Progenitor cell of endocrine pancreas (in vitro differentiated cells): ENCODE data around the gene INKA2. TPM values are rescaled to one million over a fixed set of nuclear protein-coding genes. Genes with fewer than 3 reads are reported as not detected.
A peak's percentile ranks its signal among the peaks of the same experiment; 100 is the strongest.

Experiments used
- DNase-seq: peaks from one replicate; pipeline ENCODE4 v3.0.0; 2021; ENCODE audit warnings: low spot score; ENCODE audit not compliant: unreplicated experiment
- H3K27ac Mint-ChIP-seq: 2 replicates; pipeline ENCODE4 v1.8.0; 2021; ENCODE audit warnings: mild to moderate bottlenecking, moderate library complexity, mixed read lengths
- H3K27me3 Mint-ChIP-seq: 2 replicates; pipeline ENCODE4 v1.8.0; 2021; ENCODE audit warnings: mixed read lengths
- H3K36me3 Mint-ChIP-seq: 2 replicates; pipeline ENCODE4 v1.8.0; 2022; ENCODE audit warnings: mixed read lengths; ENCODE audit not compliant: insufficient read depth
- H3K4me1 Mint-ChIP-seq: 2 replicates; pipeline ENCODE4 v1.8.0; 2021; ENCODE audit warnings: low read depth, mixed read lengths
- H3K4me3 Mint-ChIP-seq: 2 replicates; pipeline ENCODE4 v1.8.0; 2021; ENCODE audit warnings: low read depth, mild to moderate bottlenecking, moderate library complexity, mixed read lengths
- H3K9me3 Mint-ChIP-seq: 2 replicates; pipeline ENCODE4 v1.8.0; 2021; ENCODE audit warnings: low read depth, mixed read lengths
- total RNA-seq: library from RNA; stranded (reverse); gene quantifications from 2 replicates; pipeline ENCODE4 v1.2.1, GENCODE V29; 2021
- TF ChIP-seq, protein P1 (sequence below): fragments of 200-600 bp; sonication (generic); IDR thresholded peaks from one replicate; pipeline ENCODE4 v1.5.0; 2021; ENCODE audit warnings: antibody characterized with exemption, mild to moderate bottlenecking; ENCODE audit not compliant: unreplicated experiment

Gene INKA2
- total RNA-seq, 1 donor from 2014 or later: 4.4 TPM

DNA sequence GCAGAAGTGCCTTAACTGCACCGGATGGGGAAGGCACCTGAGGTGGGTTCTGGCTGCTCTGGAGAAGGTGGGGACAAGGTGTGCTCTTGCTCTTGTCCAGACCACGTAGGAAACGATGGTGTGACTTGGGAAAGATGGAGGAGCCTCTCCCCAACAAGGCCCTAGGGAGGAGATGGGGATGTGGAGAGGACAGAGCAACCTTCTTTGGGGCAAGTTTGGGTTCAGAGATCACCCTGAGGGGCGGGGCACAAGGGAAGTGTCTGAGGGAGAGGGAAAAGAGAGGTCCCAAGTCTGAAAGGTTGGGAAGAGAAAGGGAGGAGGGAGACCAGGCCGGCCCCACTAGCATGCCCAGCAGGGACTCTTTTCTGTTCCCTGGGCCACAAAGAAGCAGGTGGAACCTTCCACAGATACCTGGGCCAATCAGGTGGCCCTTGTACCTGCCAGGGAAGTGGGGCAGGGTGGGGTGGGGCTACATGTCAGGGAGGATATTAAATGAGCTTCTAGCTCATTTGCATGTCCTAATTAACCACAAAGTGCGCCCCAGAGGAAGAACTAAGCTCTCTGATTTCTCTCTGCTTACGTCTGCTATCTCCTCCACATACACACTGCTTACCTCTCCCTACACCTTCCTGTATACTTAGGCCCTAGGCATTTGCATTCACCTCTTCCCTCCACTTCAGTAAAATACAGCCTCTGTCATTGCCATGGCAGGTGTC lies 15.9 kb downstream of the INKA2 start:
- TF ChIP-seq, protein P1, sequence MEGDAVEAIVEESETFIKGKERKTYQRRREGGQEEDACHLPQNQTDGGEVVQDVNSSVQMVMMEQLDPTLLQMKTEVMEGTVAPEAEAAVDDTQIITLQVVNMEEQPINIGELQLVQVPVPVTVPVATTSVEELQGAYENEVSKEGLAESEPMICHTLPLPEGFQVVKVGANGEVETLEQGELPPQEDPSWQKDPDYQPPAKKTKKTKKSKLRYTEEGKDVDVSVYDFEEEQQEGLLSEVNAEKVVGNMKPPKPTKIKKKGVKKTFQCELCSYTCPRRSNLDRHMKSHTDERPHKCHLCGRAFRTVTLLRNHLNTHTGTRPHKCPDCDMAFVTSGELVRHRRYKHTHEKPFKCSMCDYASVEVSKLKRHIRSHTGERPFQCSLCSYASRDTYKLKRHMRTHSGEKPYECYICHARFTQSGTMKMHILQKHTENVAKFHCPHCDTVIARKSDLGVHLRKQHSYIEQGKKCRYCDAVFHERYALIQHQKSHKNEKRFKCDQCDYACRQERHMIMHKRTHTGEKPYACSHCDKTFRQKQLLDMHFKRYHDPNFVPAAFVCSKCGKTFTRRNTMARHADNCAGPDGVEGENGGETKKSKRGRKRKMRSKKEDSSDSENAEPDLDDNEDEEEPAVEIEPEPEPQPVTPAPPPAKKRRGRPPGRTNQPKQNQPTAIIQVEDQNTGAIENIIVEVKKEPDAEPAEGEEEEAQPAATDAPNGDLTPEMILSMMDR: no peak
- Mint-ChIP-seq H3K36me3 (no peaks in the 10 kb centered on the region), H3K9me3 (no peaks in the 10 kb centered on the region), H3K27ac (peak overlapping the region; percentile 19), H3K4me3 (no peak overlapping the region), H3K27me3 (no peaks in the 10 kb centered on the region), H3K4me1 (no peaks in the 10 kb centered on the region)
- DNase-seq: no peak

DNA sequence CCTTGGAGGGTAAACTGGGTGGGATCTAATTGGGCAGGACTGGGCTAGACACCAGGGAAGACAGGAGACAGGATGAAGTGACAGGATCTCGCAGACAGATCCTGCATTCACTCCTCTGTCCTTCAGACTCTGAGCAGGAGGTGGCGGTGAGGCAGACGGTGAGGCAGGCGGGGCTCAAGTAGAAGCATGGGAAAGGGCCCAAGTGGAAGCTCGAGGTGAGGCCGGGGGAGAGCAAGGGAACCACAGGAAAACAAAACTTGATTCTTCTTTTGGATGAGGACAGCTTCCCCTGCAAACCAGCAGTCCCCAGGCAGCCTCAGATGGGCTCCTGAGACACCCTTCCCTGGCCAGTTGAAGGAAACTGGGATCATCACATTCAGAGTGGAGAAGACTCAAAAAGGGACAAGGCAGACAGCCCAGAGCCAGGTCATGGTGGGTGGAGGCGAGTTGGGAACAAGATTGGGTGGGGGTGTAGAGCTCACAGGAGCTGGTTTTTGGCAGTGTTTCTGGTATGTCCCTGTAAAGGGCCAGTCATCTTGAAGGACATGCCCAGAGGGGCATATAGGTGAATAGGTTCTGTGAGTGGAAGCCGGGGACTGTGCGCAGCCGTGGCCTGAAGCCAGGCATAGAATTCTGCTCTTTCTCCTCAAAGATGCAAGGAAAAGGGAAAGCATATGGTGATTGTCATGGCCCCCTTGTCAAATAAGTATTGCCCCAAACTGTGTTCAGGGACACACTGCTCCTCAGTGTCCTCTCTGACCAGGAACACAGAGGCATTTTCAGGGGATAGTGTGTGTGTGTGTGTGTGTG lies 18.0 kb downstream of the INKA2 start:
- no peaks in the 10 kb centered on the region for H3K27me3 Mint-ChIP-seq
- DNase-seq: no peak
- H3K36me3 Mint-ChIP-seq: peaks cover 1% of the 10 kb centered on the region
- H3K4me3 Mint-ChIP-seq: no peak overlapping the region
- no peaks in the 10 kb centered on the region for H3K4me1 Mint-ChIP-seq
- TF ChIP-seq, protein P1: no peak
- H3K9me3 Mint-ChIP-seq: no peaks in the 10 kb centered on the region
- H3K27ac Mint-ChIP-seq: no peak overlapping the region

DNA sequence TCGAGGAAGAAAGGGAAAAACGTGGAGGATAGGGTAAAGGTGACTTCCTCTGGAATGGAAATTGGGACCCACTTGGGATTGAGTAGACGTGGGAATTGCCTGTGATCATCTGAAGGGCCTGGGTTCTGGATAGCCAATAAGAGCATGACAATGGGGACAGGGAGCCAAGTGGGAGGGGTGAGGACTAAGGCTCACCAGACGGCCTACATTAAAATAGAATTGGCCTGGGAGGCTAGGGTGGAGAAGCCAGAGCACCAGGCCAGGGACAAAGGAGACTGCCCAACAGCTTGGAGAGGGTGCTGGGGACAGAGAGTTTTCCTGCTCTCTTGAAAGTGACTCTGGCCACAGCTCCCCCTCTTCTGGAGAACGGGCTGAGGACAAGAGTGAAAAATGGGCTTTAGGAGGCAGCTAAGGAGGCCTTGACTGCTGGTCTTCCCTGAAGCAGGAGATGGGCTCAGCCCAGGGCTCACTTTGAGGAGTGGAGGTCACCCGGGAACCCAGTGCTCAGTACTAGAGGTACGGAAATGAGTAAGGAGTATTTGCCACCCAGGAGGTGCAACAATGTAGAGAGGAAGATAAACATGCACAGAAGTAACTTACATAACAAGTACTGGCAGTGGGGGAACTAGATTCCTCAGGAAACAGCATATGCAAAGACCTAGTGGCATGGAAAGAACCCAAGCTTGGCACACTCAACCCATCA lies 18.8 kb downstream of the INKA2 start:
- TF ChIP-seq, protein P1: no peak
- H3K9me3 Mint-ChIP-seq: no peaks in the 10 kb centered on the region
- H3K27ac Mint-ChIP-seq: no peak overlapping the region
- DNase-seq: no peak
- H3K4me3 Mint-ChIP-seq: no peak overlapping the region
- H3K4me1 Mint-ChIP-seq: no peaks in the 10 kb centered on the region
- H3K27me3 Mint-ChIP-seq: no peaks in the 10 kb centered on the region
- H3K36me3 Mint-ChIP-seq: peaks cover 1% of the 10 kb centered on the region

DNA sequence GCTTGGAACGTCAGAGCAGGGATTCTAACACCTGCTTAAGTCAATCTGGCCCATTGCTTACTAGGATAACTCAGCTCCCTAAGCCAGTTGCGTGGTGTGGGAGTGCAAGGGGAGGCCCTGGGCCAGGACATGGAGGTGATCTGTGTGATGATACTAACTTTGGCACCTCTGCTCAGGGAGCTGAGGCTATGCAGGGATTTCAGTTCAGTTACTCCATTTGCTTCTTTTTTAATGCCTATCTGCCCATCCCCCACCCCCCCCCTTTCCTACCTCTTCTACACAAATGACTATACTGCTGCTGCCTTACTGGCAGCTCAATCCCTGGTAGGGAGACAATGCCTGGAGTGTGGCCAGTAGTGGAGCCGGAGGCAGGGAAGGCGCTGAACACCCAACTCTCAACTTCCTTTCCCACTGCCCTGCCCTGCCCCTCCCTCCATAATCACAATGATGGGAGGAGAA lies 19.5 kb downstream of the INKA2 start:
- no peak for DNase-seq
- Mint-ChIP-seq H3K27me3 (no peaks in the 10 kb centered on the region), H3K4me3 (no peak overlapping the region), H3K36me3 (peaks cover 1% of the 10 kb centered on the region), H3K27ac (no peak overlapping the region), H3K9me3 (no peaks in the 10 kb centered on the region), H3K4me1 (no peaks in the 10 kb centered on the region)
- TF ChIP-seq, protein P1: no peak

DNA sequence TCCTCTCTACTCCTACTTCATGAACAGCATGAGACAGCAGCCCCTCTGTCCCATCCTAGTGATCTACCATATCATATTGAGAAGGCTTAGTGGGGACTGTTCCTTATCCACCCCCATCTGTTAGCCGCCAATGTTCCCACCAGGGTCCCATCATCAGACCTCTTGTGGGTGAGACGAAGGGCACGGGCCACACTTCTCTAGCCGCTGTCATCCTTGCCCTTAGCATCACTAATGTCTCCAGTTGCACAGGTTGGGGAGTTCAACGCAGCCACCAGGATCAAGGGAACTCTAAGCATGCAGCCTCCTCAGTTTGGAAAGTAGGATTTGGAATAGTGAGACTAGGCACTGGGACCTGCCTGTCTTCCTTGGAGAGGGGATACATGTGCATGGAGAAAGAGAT lies 20.1 kb downstream of the INKA2 start:
- Mint-ChIP-seq H3K9me3 (no peaks in the 10 kb centered on the region), H3K27me3 (no peaks in the 10 kb centered on the region), H3K36me3 (peaks cover 1% of the 10 kb centered on the region), H3K27ac (no peak overlapping the region), H3K4me1 (no peaks in the 10 kb centered on the region), H3K4me3 (no peak overlapping the region)
- DNase-seq: no peak
- TF ChIP-seq, protein P1: no peak
